A673 (cell line): ENCODE results near the gene BACE2. TPM values are rescaled to one million over a fixed set of nuclear protein-coding genes. Genes with fewer than 3 reads are reported as not detected.

Source experiments
- BruUV-seq: library from RNA; stranded (reverse); fragments of 400-500 nt; replicated peaks from 2 replicates; lab custom pipeline; 2021; lab: Mats Ljungman, UMichigan
- CTCF ChIA-PET: fragments of 300-600 bp; sonication (Branson Sonifier 250); formaldehyde crosslinking; loops from one replicate; lab custom pipeline; 2022; ENCODE audit warnings: antibody characterized with exemption; lab: Charles Lee
- POLR2A ChIA-PET: fragments of 300-600 bp; sonication (Branson Sonifier 250); formaldehyde crosslinking; loops from one replicate; lab custom pipeline; 2022; ENCODE audit warnings: antibody characterized with exemption; ENCODE audit not compliant: low non-redundant PET; lab: Charles Lee
- DNase-seq: peaks from one replicate; pipeline ENCODE4 v3.0.0-alpha.2; 2015; ENCODE audit warnings: low spot score
- H3K27ac ChIP-seq: fragments of 200-600 bp; sonication (generic); 2 replicates; pipeline ENCODE4 v1.5.1; 2016; ENCODE audit warnings: mixed run types, low read depth, mild to moderate bottlenecking, mixed read lengths, antibody characterized with exemption, low read length; ENCODE audit not compliant: poor library complexity, severe bottlenecking
- H3K27me3 ChIP-seq: fragments of 200-600 bp; sonication (generic); replicated peaks from 2 replicates; pipeline ENCODE4 v1.6.1; 2017; ENCODE audit warnings: mixed run types, low read depth, mild to moderate bottlenecking, mixed read lengths, antibody characterized with exemption, low read length; ENCODE audit not compliant: insufficient read depth, poor library complexity
- H3K36me3 ChIP-seq: fragments of 200-600 bp; sonication (generic); 2 replicates; pipeline ENCODE4 v1.6.1; 2016; ENCODE audit warnings: mixed run types, mild to moderate bottlenecking, mixed read lengths, antibody characterized with exemption, low read length; ENCODE audit not compliant: insufficient read depth, poor library complexity, severe bottlenecking
- H3K4me1 ChIP-seq: fragments of 200-600 bp; sonication (generic); 2 replicates; pipeline ENCODE4 v1.6.1; 2017; ENCODE audit warnings: mixed run types, mild to moderate bottlenecking, mixed read lengths, antibody characterized with exemption, low read length; ENCODE audit not compliant: insufficient read depth, poor library complexity, severe bottlenecking
- H3K4me3 ChIP-seq: fragments of 200-600 bp; sonication (generic); 2 replicates; pipeline ENCODE4 v1.5.1; 2016; ENCODE audit warnings: low read depth, mixed run types, mild to moderate bottlenecking, mixed read lengths, low read length; ENCODE audit not compliant: poor library complexity, severe bottlenecking
- H3K9me3 ChIP-seq: fragments of 200-600 bp; sonication (generic); 2 replicates; pipeline ENCODE4 v1.6.1; 2016; ENCODE audit warnings: mixed run types, low read depth, mild to moderate bottlenecking, mixed read lengths, antibody characterized with exemption, low read length; ENCODE audit not compliant: poor library complexity, severe bottlenecking
- CTCF ChIP-seq: fragments of 300-800, 200-600 bp; sonication (generic); conservative IDR thresholded peaks from 2 replicates; pipeline ENCODE4 v1.5.1; 2017; ENCODE audit warnings: low read depth, mild to moderate bottlenecking, antibody characterized with exemption, low read length, moderate library complexity, mixed read lengths
- EZH2 ChIP-seq: fragments of 200-600 bp; sonication (generic); IDR thresholded peaks from 2 replicates; pipeline ENCODE4 v1.6.1; 2017; ENCODE audit warnings: borderline replicate concordance, low read depth, mild to moderate bottlenecking, mixed read lengths, antibody characterized with exemption, low read length; ENCODE audit not compliant: poor library complexity, severe bottlenecking
- intact Hi-C: fragments of 100-400 bp; cut with micrococcal nuclease; formaldehyde crosslinking; loops from one replicate; pipeline ENCODE4 v1.10.0; 2022; ENCODE audit not compliant: unreplicated experiment
- total RNA-seq: library from RNA; stranded (reverse); gene quantifications from 2 replicates; pipeline ENCODE4 v1.2.3, GENCODE V29; 2021

BACE2 gene
- total RNA-seq, 1 experiment from 2014 or later: 6.9 TPM

GRCh38 chr21:41199123-41199522 lies 31.2 kb downstream of the BACE2 start:
- no peak overlapping the region for H3K27ac ChIP-seq
- no peak for TF ChIP-seq CTCF
- no peak for TF ChIP-seq EZH2
- H3K4me3 ChIP-seq: no peak overlapping the region
- intact Hi-C loops: no loop called here
- H3K9me3 ChIP-seq: no peaks in the 10 kb centered on the region
- DNase-seq: no peak
- no peaks in the 10 kb centered on the region for H3K4me1 ChIP-seq
- POLR2A ChIA-PET: no interaction called here
- no peaks in the 10 kb centered on the region for H3K36me3 ChIP-seq
- no TSS peak for BruUV-seq
- CTCF ChIA-PET: no interaction called here
- H3K27me3 ChIP-seq: no peaks in the 10 kb centered on the region

GRCh38 chr21:41199588-41199987 lies 31.6 kb downstream of the BACE2 start:
- no TSS peak for BruUV-seq
- ChIA-PET POLR2A (no interaction called here), CTCF (no interaction called here)
- no peaks in the 10 kb centered on the region for H3K9me3 ChIP-seq
- H3K4me3 ChIP-seq: no peak overlapping the region
- no peaks in the 10 kb centered on the region for H3K27me3 ChIP-seq
- no peak for DNase-seq
- H3K36me3 ChIP-seq: no peaks in the 10 kb centered on the region
- intact Hi-C loops: no loop called here
- H3K27ac ChIP-seq: no peak overlapping the region
- TF ChIP-seq EZH2 (no peak), CTCF (no peak)
- no peaks in the 10 kb centered on the region for H3K4me1 ChIP-seq

GRCh38 chr21:41201385-41201784 lies 33.4 kb downstream of the BACE2 start:
- BruUV-seq: no TSS peak
- H3K4me1 ChIP-seq: no peaks in the 10 kb centered on the region
- intact Hi-C loops: no loop called here
- H3K27ac ChIP-seq: no peak overlapping the region
- no peak for TF ChIP-seq EZH2
- TF ChIP-seq CTCF: no peak
- DNase-seq: no peak
- POLR2A ChIA-PET: no interaction called here
- H3K4me3 ChIP-seq: no peak overlapping the region
- H3K27me3 ChIP-seq: no peaks in the 10 kb centered on the region
- CTCF ChIA-PET: no interaction called here
- no peaks in the 10 kb centered on the region for H3K9me3 ChIP-seq
- no peaks in the 10 kb centered on the region for H3K36me3 ChIP-seq
